Sciatic nerve (tissue), 2 donors: ENCODE measurements around the gene ANO6. TPM values are rescaled to one million over a fixed set of nuclear protein-coding genes. Genes with fewer than 3 reads are reported as not detected.
"Not testable (repeated sequence)": the region's sequence is repeated elsewhere in the genome, so short reads cannot be mapped to it uniquely, and the experiment has no call there.

Experiments used
- ATAC-seq: fragments of 200-7000 bp; cut with Tn5 transposase; one replicate; pipeline ENCODE4 v1.9.1; 2020; ENCODE audit warnings: mild to moderate bottlenecking, moderate library complexity
- DNase-seq: peaks from one replicate; pipeline ENCODE4 v3.0.0-alpha.2; 2020; ENCODE audit warnings: low spot score
- intact Hi-C: fragments of 100-400 bp; cut with DNase I; formaldehyde crosslinking; loops from one replicate; pipeline ENCODE4 v1.14.2; 2022
- total RNA-seq: library from RNA; stranded (reverse); fragmentation: NEBNext Ultra II Directional; extraction: Animal tissue kit (Norgen Biotek cat#: 25700); gene quantifications from one replicate; pipeline ENCODE4 v1.2.1, GENCODE V29; 2021
- donor health status: DM: no; HTN: no; CAD: no.
- donor health status: DM: no; HTN: no; CAD: no.

Gene ANO6
- total RNA-seq, 1 donor from 2014 or later = 50.6 TPM

GRCh38 chr12:45234139-45234865 is 18.4 kb downstream of the ANO6 start:
- intact Hi-C loops = no loop called here
- peak; percentile 93 for ATAC-seq
- no peak for DNase-seq

DNA sequence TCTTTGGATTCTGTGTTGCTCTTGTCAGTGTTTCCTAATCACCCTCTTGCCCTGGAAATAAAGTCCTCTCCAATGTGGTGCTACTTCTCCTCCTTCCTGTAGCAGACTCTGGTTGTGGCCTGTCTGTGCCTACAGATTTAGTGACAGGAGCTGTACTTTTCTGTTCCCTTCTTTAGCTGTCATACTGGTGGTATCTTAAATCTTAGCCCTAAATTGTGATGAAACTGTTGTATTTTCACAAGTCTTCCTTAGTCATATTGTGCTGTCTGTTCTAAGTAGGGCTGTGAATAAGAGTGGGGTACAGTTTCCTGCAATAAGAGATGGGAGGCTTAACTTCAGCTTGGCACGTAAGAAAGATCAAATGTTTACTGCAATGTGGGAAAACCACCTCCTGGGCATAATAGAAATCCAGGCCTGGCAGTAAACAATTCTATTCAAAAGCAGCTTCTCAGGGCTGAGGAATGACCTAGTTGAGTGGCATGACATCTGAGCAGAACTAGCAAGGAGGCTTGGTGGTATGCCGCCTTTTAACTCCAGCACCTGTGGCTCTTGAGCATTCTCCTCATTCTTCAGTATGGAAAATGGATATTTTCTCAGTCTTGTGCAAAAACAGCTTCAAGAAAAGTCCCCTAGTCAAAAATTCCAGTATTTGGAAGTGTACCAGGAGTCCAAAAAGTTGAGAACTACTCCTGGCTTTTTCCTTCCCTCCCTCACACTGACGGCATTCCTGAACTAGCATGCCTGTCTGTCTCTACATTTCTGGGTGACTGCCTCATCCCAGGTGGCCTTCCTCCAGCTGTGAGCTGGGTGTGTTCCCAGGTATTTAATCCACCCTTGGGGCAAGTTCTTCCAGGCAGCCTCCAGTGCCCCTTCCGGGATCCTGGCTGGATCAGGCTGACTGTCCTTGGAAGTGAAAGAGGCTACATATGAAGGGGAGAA is 19.5 kb downstream of the ANO6 start:
- DNase-seq (no peak), ATAC-seq (peak; percentile 60)
- intact Hi-C loops = no loop called here

DNA sequence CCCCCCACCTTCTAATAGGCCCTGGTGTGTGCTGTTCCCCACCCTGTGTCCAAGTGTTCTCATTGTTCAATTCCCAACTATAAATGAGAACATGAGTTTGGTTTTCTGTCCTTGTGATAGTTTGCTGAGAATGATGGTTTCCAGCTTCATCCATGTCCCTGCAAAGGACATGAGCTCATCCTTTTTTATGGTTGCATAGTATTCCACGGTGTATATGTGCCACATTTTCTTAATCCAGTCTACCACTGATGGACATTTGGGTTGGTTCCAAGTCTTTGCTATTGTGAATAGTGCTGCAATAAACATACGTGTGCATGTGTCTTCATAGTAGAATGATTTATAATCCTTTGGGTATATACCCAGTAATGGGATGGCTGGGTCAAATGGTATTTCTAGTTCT is 20.5 kb downstream of the ANO6 start:
- DNase-seq, intact Hi-C loops, ATAC-seq: not testable (repeated sequence)

- no peak for DNase-seq
- no peak for ATAC-seq
- intact Hi-C loops = no loop called here
These were observed 26.3 kb downstream of the ANO6 start for GRCh38 chr12:45242180-45242579.

DNA sequence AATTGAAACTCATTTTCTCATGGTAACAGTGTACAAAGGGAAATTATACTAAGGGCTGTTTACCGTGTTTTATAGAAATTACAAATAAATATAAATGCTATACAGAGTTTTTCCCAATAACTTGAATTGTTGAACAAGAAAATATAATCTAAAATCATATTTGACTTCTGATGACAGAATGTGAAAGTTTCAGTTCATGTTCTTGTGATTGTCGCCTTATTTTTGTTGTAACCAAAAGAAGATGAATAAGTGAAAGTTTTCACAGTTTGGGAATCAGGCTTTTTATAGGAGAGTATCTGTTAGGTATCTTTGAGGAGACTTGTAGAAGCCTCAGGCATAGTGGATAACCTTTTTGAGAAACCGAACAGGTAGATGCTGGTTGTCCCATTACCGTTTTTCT is 28.1 kb downstream of the ANO6 start:
- intact Hi-C loops = no loop called here
- DNase-seq = no peak
- no peak for ATAC-seq

DNA sequence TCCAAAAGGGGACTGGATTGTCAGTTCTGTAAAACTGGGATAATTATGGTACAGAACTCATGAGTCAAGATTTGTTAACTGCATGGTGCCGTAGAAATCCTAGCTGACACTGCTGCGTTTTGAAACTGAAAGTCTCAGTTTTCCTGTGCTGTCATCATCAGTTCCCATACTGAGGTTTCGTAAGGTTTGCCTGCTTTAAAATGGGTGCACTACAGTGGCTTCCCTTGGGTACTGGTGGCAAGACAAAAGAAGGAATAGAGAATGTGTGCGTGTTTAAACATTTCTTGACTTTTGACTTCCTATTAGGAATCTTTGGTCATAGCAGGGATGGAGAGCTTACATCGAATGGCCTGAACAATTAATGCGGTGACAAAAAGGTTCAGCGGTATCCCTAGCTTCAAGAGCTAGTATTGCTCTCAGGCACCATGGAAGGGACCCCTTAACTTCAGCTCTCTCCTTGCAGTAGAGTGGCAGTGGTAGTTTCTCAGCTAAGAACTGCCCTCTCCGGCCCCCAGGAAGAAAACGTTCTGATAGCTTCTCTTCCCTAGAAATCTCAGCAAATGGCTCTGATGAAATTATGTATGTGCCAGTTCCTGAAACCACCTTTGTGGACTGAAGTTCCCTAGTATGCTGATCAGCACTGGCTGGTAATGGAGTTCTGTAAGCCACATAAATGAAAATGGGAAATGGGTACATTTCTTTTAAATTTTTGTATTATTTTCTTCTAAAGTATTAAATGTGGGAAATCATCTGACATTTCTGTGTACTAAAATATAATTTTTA is 28.9 kb downstream of the ANO6 start:
- peak; percentile 68 for ATAC-seq
- no peak for DNase-seq
- intact Hi-C loops = loop anchor here (5.0 kb wide), 1 partner anchor 152 kb away; no protein-coding TSS in a partner anchor

DNA sequence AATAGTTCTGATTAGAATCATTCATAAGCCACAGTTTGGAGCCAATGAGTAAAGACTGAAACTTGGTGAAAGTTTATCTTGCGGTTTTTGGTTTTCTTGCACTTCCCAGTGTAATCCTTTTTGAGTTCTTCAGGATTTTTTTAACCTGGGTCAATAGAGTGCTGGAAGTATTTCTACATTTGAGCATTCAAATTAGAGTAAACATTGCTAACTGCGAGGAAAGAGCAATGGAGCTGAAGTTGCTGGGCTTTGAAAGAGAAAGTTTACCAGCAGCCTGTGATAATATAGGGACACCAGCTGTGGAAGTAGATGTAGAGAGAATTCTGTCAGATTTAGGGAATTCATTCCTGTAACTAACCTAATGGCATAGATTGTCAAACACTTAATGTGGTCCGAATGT is 30.3 kb downstream of the ANO6 start:
- DNase-seq (no peak), ATAC-seq (no peak)
- intact Hi-C loops = loop anchor here (5.0 kb wide), 1 partner anchor 154 kb away; no protein-coding TSS in a partner anchor

- no peak for ATAC-seq
- intact Hi-C loops = loop anchor here (5.0 kb wide), 1 partner anchor 155 kb away; no protein-coding TSS in a partner anchor
- DNase-seq = no peak
These were observed 31.7 kb downstream of the ANO6 start for GRCh38 chr12:45247589-45247988.

DNA sequence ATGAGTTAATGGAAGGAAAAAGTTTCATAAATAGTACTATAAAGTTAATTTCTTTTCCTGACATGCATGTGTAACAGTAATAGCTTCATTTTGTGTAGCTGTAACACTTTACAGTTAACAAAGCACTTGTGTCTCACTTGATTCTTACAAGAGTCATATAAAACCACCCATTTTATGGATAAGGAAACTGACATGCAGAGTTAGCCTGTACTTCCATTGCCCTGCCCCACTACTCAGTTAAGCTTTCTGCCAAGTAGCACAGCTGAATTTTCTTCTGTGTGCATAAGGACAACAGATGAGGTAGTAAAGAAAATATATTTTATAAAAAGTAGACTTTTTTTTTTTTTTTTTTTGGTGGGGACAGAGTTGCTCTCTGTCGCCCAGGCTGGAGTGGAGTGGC is 32.2 kb downstream of the ANO6 start:
- no peak for DNase-seq
- ATAC-seq = no peak
- intact Hi-C loops = loop anchor here (5.0 kb wide), 1 partner anchor 156 kb away; no protein-coding TSS in a partner anchor

DNA sequence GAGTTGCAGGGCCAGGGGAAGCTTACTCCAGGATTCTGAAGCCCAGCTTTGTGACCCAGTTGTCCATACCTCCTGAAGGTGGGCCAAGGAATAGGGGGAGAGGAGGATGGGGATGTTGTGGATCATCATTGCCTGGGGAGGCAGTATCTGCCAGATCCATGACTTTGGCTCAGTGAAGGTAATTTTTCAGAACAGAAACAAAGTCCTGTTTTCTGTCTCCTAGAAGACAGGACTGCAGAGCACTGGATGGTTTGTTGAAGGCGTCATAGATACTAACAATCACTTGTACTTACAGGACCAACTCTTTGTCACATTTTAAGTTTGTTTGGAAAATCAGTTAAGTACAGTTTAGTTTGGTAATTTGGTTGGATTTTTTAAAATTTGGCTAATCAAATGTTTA is 38.4 kb downstream of the ANO6 start:
- intact Hi-C loops = no loop called here
- no peak for DNase-seq
- ATAC-seq = no peak

DNA sequence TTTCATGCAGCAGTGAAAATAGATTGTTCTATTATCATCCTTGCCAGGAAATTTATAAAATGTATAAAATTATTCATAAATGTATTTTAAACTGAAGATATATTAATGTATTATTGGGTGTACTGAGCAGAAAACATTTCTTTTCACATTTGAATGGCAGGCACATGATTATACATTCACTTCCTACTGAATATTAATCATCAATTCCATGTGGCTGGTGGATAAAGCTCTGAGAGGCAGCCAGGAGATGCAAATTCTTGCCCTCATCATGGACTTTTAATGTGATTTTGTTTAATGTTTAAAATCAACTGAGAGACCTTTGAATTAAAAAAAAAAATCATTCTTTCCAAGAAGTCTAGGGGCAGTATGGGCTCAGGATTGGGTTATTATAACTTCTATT is 40.8 kb downstream of the ANO6 start:
- no peak for ATAC-seq
- intact Hi-C loops = no loop called here
- no peak for DNase-seq

DNA sequence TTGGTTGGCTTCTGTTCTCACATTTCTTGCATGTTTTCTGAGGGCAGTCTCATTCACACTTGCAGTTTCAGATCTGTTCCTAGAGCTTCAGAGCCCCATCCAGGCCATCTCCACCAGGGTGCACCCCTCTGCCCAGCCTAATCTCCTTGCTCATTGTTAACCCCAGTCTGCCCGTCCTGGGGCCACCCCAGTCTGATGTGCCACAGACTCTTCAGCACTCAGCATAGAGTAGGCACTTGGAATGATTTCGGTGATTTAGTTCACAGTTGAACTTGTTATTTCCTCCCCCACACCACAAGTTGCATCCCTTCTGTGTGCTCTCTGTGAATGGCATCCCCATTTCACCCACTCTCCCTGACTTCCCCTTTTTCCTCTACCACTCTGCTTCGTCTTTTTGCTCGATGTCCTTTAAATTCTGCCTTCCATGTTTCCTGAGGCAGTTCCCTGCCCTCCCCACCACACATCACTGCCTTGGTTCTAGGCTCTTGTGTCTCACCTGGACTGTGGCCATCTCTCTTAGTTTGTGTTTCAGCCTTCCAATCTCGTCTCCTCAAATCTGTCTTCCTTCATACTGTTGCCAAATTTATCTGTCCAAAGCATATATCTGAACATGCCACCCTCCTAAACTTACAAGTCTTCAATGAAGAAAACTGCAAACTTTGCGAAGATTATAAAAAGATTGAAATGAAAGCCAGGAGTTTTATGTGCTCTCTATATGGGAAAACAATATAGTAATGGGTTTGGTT is 41.5 kb downstream of the ANO6 start:
- intact Hi-C loops = no loop called here
- peak; percentile 30 for ATAC-seq
- DNase-seq = no peak

- intact Hi-C loops = no loop called here
- no peak for ATAC-seq
- no peak for DNase-seq
These were observed 43.8 kb downstream of the ANO6 start for GRCh38 chr12:45259675-45260074.

GRCh38 chr12:45260104-45260815 is 44.4 kb downstream of the ANO6 start:
- DNase-seq (no peak), ATAC-seq (peak; percentile 48)
- intact Hi-C loops = no loop called here

GRCh38 chr12:45260854-45261253 is 45.0 kb downstream of the ANO6 start:
- no peak for ATAC-seq
- DNase-seq = no peak
- intact Hi-C loops = no loop called here

DNA sequence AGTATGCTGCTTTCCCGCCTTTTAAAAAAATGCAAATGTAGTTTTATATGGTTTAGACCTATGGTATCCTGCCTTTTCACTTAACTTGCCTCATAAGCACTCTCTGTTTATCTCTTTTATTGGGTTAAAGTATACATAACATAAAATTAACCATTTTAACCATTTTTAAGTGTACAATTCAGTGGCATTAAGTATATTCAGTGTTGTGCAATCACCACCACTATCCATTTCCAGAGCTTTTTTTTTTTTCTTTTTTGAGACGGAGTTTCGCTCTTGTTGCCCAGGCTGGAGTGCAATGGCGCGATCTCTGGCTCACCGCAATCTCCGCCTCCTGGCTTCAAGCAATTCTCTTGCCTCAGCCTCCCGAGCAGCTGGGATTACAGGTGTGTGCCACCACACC is 46.3 kb downstream of the ANO6 start:
- ATAC-seq, DNase-seq, intact Hi-C loops: not testable (repeated sequence)

GRCh38 chr12:45263587-45263986 is 47.7 kb downstream of the ANO6 start:
- ATAC-seq (no peak), DNase-seq (no peak)
- intact Hi-C loops = no loop called here
